HG03025 (cell line): ENCODE results near the gene ZNF69.
"Not testable (repeated sequence)": the region's sequence is repeated elsewhere in the genome, so short reads cannot be mapped to it uniquely, and the experiment has no call there.

Source experiments
- ATAC-seq: cut with Tn5 transposase; IDR thresholded peaks from one replicate; pipeline ENCODE4 v1.9.1; 2021; ENCODE audit warnings: mild to moderate bottlenecking, moderate library complexity; ENCODE audit not compliant: unreplicated experiment, low FRiP score

ZNF69 gene

GRCh38 chr19:11949614-11950080, 62.1 kb downstream of the ZNF69 start:
- ATAC-seq = not testable (repeated sequence)

GRCh38 chr19:11950312-11950711, 62.7 kb downstream of the ZNF69 start:
- no peak for ATAC-seq
